ENCODE data around the gene GRN. TPM values are rescaled to one million over a fixed set of nuclear protein-coding genes. Genes with fewer than 3 reads are reported as not detected.

The GRN gene
- total and polyA plus RNA-seq, 2 of the 13 experiments (the other 11 are each of a cell fraction or from before 2014, with no cell fraction given) = 86.6 to 143 TPM

DNA sequence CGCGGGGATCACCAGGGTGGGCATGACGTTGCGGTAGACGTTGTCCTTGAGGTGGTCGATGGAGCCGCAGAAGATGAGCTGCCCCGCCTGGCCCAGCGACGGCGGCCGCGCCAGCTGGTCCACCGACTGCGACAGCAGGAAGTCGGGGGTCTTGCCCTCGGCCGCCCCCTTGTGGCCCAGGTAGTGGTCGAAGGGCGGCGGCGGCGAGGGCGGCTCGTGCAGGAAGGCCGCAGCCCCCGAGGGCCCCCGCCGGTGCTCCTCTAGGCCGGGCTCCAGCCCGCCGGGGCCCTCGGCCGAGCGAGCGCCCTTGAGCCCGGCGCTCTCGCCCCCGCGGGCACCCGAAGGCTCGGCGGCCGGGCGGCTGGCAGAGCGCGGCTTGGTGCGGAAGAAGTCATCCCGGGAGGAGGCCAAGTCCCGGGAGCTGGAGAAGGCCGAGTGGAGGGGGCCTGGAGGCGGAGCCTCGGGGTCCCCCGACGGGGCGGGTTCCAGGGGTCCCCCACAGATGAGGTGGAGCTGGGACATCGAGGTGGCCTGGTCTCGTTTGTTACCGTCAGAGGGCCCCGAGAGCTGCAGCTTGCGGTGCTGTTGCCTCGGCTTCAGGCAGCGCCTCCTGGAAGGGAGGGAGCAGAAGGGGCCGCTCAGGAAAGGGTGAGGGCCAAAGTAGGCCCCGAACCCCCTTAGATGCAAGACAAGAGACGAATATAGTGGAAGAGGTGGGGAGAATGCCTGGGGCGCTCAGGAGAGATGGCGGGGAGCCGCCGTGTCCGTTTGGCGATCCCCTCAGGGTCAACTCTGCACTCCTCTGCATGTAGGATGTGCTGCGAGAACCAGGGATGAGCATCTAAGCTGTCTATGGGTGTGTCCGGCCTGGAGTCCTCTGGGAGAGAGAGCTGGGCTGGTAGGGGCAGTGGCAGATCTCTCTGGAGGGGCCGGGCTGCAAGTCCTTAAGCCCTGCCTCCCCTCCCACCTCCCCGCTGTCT, 9.8 kb downstream of the GRN start (continued):
- 0 out of 2 replicates have a peak, but pooled peaks have one; percentile 24 for TF ChIP-seq ZNF451 (CRISPR knock-in tag; IDR thresholded peaks at IDR 0.05)
- no peak for TF ChIP-seq MED13 (CRISPR knock-in tag; IDR thresholded peaks at IDR 0.05)
- TF ChIP-seq BRD4 (CRISPR knock-in tag; IDR thresholded peaks at IDR 0.05) = peak; percentile 46; the same call in 1 of the 2 replicates
- peak; percentile 79; the same call in 1 of the 2 replicates for TF ChIP-seq KLF12 (CRISPR knock-in tag; IDR thresholded peaks at IDR 0.05; ENCODE audit: borderline replicate concordance)
- TF ChIP-seq, protein P1, sequence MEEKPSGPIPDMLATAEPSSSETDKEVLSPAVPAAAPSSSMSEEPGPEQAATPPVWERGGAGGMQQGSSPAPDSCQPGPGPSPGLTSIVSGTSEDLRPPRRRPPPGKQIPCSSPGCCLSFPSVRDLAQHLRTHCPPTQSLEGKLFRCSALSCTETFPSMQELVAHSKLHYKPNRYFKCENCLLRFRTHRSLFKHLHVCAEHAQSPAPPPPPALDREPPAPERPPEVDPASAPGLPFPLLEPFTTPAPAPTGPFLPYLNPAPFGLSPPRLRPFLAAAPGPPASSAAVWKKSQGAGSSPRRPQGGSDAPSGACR (CRISPR knock-in tag; IDR thresholded peaks at IDR 0.05) = no peak
- 0 out of 2 replicates have a peak, but pooled peaks have one; percentile 40 for TF ChIP-seq PITX1 (CRISPR knock-in tag; IDR thresholded peaks at IDR 0.05)
- TF ChIP-seq ZNF136 (CRISPR knock-in tag; IDR thresholded peaks at IDR 0.05; ENCODE audit: low read depth) = no peak
- no peak for TF ChIP-seq HDAC2 (CRISPR knock-in tag; IDR thresholded peaks at IDR 0.05)
- TF ChIP-seq, protein P2, sequence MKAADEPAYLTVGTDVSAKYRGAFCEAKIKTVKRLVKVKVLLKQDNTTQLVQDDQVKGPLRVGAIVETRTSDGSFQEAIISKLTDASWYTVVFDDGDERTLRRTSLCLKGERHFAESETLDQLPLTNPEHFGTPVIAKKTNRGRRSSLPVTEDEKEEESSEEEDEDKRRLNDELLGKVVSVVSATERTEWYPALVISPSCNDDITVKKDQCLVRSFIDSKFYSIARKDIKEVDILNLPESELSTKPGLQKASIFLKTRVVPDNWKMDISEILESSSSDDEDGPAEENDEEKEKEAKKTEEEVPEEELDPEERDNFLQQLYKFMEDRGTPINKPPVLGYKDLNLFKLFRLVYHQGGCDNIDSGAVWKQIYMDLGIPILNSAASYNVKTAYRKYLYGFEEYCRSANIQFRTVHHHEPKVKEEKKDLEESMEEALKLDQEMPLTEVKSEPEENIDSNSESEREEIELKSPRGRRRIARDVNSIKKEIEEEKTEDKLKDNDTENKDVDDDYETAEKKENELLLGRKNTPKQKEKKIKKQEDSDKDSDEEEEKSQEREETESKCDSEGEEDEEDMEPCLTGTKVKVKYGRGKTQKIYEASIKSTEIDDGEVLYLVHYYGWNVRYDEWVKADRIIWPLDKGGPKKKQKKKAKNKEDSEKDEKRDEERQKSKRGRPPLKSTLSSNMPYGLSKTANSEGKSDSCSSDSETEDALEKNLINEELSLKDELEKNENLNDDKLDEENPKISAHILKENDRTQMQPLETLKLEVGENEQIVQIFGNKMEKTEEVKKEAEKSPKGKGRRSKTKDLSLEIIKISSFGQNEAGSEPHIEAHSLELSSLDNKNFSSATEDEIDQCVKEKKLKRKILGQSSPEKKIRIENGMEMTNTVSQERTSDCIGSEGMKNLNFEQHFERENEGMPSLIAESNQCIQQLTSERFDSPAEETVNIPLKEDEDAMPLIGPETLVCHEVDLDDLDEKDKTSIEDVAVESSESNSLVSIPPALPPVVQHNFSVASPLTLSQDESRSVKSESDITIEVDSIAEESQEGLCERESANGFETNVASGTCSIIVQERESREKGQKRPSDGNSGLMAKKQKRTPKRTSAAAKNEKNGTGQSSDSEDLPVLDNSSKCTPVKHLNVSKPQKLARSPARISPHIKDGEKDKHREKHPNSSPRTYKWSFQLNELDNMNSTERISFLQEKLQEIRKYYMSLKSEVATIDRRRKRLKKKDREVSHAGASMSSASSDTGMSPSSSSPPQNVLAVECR (CRISPR knock-in tag; IDR thresholded peaks at IDR 0.05; ENCODE audit: borderline replicate concordance) = peak; percentile 38; the same call in 1 of the 2 replicates
- no peak for TF ChIP-seq KDM5A (IDR thresholded peaks at IDR 0.05; ENCODE audit: borderline replicate concordance, low read length)
- TF ChIP-seq GATAD1 (CRISPR knock-in tag; IDR thresholded peaks at IDR 0.05) = 0 out of 2 replicates have a peak, but pooled peaks have one; percentile 15
- TF ChIP-seq ADNP (CRISPR knock-in tag; IDR thresholded peaks at IDR 0.05) = no peak
- TF ChIP-seq NFIC (IDR thresholded peaks at IDR 0.05; ENCODE audit: low read length) = no peak
- TF ChIP-seq KDM5B (CRISPR knock-in tag; IDR thresholded peaks at IDR 0.05; ENCODE audit: borderline replicate concordance) = peak; percentile 73; the same call in 1 of the 2 replicates
- peak; percentile 41 for TF ChIP-seq SAP130 (CRISPR knock-in tag; IDR thresholded peaks at IDR 0.05; ENCODE audit: low read depth)
- peak; percentile 62; the same call in 1 of the 2 replicates for TF ChIP-seq RBFOX2 (IDR thresholded peaks at IDR 0.05; ENCODE audit: low read depth, low read length)
- TF ChIP-seq ZNF674 (CRISPR knock-in tag; IDR thresholded peaks at IDR 0.05; ENCODE audit: low read depth) = peak; percentile 63; the same call in 1 of the 2 replicates
- 0 out of 2 replicates have a peak, but pooled peaks have one; percentile 58 for TF ChIP-seq ERF (CRISPR knock-in tag; IDR thresholded peaks at IDR 0.05)
- TF ChIP-seq, protein P3, sequence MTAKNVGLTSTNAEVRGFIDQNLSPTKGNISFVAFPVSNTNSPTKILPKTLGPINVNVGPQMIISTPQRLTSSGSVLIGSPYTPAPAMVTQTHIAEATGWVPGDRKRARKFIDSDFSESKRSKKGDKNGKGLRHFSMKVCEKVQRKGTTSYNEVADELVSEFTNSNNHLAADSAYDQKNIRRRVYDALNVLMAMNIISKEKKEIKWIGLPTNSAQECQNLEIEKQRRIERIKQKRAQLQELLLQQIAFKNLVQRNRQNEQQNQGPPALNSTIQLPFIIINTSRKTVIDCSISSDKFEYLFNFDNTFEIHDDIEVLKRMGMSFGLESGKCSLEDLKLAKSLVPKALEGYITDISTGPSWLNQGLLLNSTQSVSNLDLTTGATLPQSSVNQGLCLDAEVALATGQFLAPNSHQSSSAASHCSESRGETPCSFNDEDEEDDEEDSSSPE (CRISPR knock-in tag; IDR thresholded peaks at IDR 0.05) = peak; percentile 49; the same call in 1 of the 2 replicates
- TF ChIP-seq ZNF557 (CRISPR knock-in tag; IDR thresholded peaks at IDR 0.05) = 0 out of 2 replicates have a peak, but pooled peaks have one; percentile 53
- peak; percentile 36 for TF ChIP-seq ZBTB38 (CRISPR knock-in tag; IDR thresholded peaks at IDR 0.05)
- 0 out of 2 replicates have a peak, but pooled peaks have one; percentile 41 for TF ChIP-seq SPEN (CRISPR knock-in tag; IDR thresholded peaks at IDR 0.05; ENCODE audit: low read depth)
- peak; percentile 73; the same call in 1 of the 2 replicates for TF ChIP-seq RNF2 (conservative IDR thresholded peaks at IDR 0.05; ENCODE audit: low read depth)
- TF ChIP-seq YEATS4 (CRISPR knock-in tag; IDR thresholded peaks at IDR 0.05; ENCODE audit: borderline replicate concordance) = peak; percentile 76; the same call in 1 of the 2 replicates
